GM12878 (cell line): ENCODE results near the gene DNAH11. TPM values are rescaled to one million over a fixed set of nuclear protein-coding genes. Genes with fewer than 3 reads are reported as not detected.

Experiments used
- ATAC-seq: fragments of 200-7000 bp; cut with Tn5 transposase; 3 replicates; pipeline ENCODE4 v1.9.1; 2020; ENCODE audit warnings: mild to moderate bottlenecking, moderate library complexity
- BruUV-seq: library from RNA; stranded (reverse); fragments of 400-500 nt; replicated peaks from 2 replicates; lab custom pipeline; 2021; lab: Mats Ljungman, UMichigan
- CTCF ChIA-PET: fragments of 300-600 bp; sonication (Branson Sonifier 250); formaldehyde crosslinking; extraction: SDS; loops from one replicate; lab custom pipeline; 2021; ENCODE audit warnings: inconsistent platforms; lab: Yijun Ruan, JAX
- POLR2A ChIA-PET: fragments of 350-600 bp; formaldehyde crosslinking; extraction: SDS; loops from one replicate; lab custom pipeline; 2021; ENCODE audit warnings: inconsistent platforms; lab: Charles Lee
- RAD21 ChIA-PET: fragments of 300-600 bp; sonication (Branson Sonifier 250); formaldehyde crosslinking; loops from one replicate; lab custom pipeline; 2023; ENCODE audit warnings: antibody characterized with exemption; ENCODE audit not compliant: unreplicated experiment; lab: Charles Lee
- SMC1A ChIA-PET: fragments of 300-600 bp; sonication (Branson Sonifier 250); formaldehyde crosslinking; loops from one replicate; lab custom pipeline; 2023; ENCODE audit not compliant: unreplicated experiment, uncharacterized antibody; lab: Charles Lee
- DNase-seq: peaks from one replicate; pipeline ENCODE4 v3.0.0-alpha.2; 2011; ENCODE audit warnings: low read depth, low spot score
- FAIRE-seq: peaks from 3 replicates; lab custom pipeline; 2011; peaks lifted over from hg19 to GRCh38; lab: Jason Lieb, UNC
- H2AFZ ChIP-seq: 2 replicates; pipeline ENCODE4 v1.6.0; 2011; ENCODE audit warnings: low read depth, low read length, control low read depth; ENCODE audit not compliant: control insufficient read depth
- H3K27ac ChIP-seq: 2 replicates; pipeline ENCODE4 v1.5.1; 2011; ENCODE audit warnings: control low read depth; ENCODE audit not compliant: control insufficient read depth, insufficient read depth
- H3K27me3 ChIP-seq, 2 experiments: replicated peaks in 1 of 2; 2 replicates each; pipeline versions ENCODE4 v1.6.0 to v1.6.1; 2011; ENCODE audit warnings: low read length in 1 of 2; ENCODE audit not compliant: control insufficient read depth in 2 of 2, insufficient read depth in 2 of 2
- H3K36me3 ChIP-seq, 2 experiments: 2 replicates each; pipeline ENCODE4 v1.5.1; 2011; ENCODE audit warnings: low read length in 1 of 2; ENCODE audit not compliant: control insufficient read depth in 2 of 2, insufficient read depth in 2 of 2
- H3K4me1 ChIP-seq: 2 replicates; pipeline ENCODE4 v1.6.1; 2011; ENCODE audit warnings: mild to moderate bottlenecking, low read length, moderate library complexity, mixed read lengths; ENCODE audit not compliant: control insufficient read depth, insufficient read depth
- H3K4me2 ChIP-seq: 2 replicates; pipeline ENCODE4 v1.6.0; 2011; ENCODE audit warnings: control low read depth; ENCODE audit not compliant: control insufficient read depth, insufficient read depth
- H3K4me3 ChIP-seq: fragments of 200-600 bp; sonication (generic); 2 replicates; pipeline ENCODE4 v1.5.1; 2016
- H3K79me2 ChIP-seq: 2 replicates; pipeline ENCODE4 v1.6.0; 2011; ENCODE audit warnings: low read length; ENCODE audit not compliant: control insufficient read depth, insufficient read depth
- H3K9ac ChIP-seq: 2 replicates; pipeline ENCODE4 v1.8.0; 2011; ENCODE audit warnings: low read length, control low read depth, mixed read lengths; ENCODE audit not compliant: control insufficient read depth, insufficient read depth
- H3K9me3 ChIP-seq: replicated peaks from 3 replicates; pipeline ENCODE4 v1.5.1; 2011; ENCODE audit warnings: mild to moderate bottlenecking, low read length; ENCODE audit not compliant: control insufficient read depth, insufficient read depth
- H4K20me1 ChIP-seq: 2 replicates; pipeline ENCODE4 v1.6.0; 2011; ENCODE audit not compliant: control insufficient read depth, insufficient read depth
- BCL11A ChIP-seq: IDR thresholded peaks from 2 replicates; pipeline ENCODE4 v1.6.1; 2011; ENCODE audit warnings: low read depth, low read length
- CHD4 ChIP-seq: fragments of 200-600 bp; sonication (generic); IDR thresholded peaks from 2 replicates; pipeline ENCODE4 v1.6.1; 2016; ENCODE audit warnings: mild to moderate bottlenecking
- HDGF ChIP-seq: fragments of 450-650 bp; IDR thresholded peaks from 2 replicates; pipeline ENCODE4 v1.6.1; 2016; ENCODE audit warnings: antibody characterized with exemption
- RAD51 ChIP-seq: fragments of 450-650 bp; IDR thresholded peaks from 2 replicates; pipeline ENCODE4 v1.6.1; 2016; ENCODE audit warnings: moderate library complexity, mild to moderate bottlenecking, inconsistent platforms
- REST ChIP-seq: IDR thresholded peaks from 2 replicates; pipeline ENCODE4 v1.6.1; 2012; ENCODE audit warnings: mild to moderate bottlenecking, low read depth, low read length
- RUNX3 ChIP-seq: IDR thresholded peaks from 2 replicates; pipeline ENCODE4 v1.6.1; 2012; ENCODE audit warnings: low read length, inconsistent platforms
- SUZ12 ChIP-seq: fragments of 200-600 bp; sonication (generic); IDR thresholded peaks from one replicate; pipeline ENCODE4 v1.6.1; 2018; ENCODE audit warnings: antibody characterized with exemption, mild to moderate bottlenecking; ENCODE audit not compliant: unreplicated experiment
- TAF1 ChIP-seq: IDR thresholded peaks from 2 replicates; pipeline ENCODE4 v1.6.1; 2011; ENCODE audit warnings: mild to moderate bottlenecking, low read depth, low read length, borderline replicate concordance
- TCF7 ChIP-seq: IDR thresholded peaks from 2 replicates; pipeline ENCODE4 v1.6.1; 2014; ENCODE audit warnings: antibody characterized with exemption, borderline replicate concordance
- ZBTB40 ChIP-seq: fragments of 450-650 bp; IDR thresholded peaks from 2 replicates; pipeline ENCODE4 v1.6.1; 2016; ENCODE audit warnings: mild to moderate bottlenecking, moderate library complexity, borderline replicate concordance
- ZNF207 ChIP-seq: fragments of 450-650 bp; IDR thresholded peaks from 2 replicates; pipeline ENCODE4 v1.6.1; 2014; ENCODE audit warnings: antibody characterized with exemption, mild to moderate bottlenecking, borderline replicate concordance
- ZNF24 ChIP-seq: fragments of 450-650 bp; IDR thresholded peaks from 2 replicates; pipeline ENCODE4 v1.6.1; 2017; ENCODE audit warnings: antibody characterized with exemption, mild to moderate bottlenecking
- WGBS: methylation state at CpG from one replicate; pipeline ENCODE4 v1.1.6; 2016; ENCODE audit warnings: low lambda C conversion rate; ENCODE audit not compliant: insufficient replicate concordance, insufficient coverage; ENCODE audit errors: missing lambda C conversion rate; 5-methylcytosine and 5-hydroxymethylcytosine counted together
- in situ Hi-C: fragments of 300-500 bp; cut with MboI; formaldehyde crosslinking; loops from 9 replicates; pipeline ENCODE4 v1.14.3; 2018; ENCODE audit warnings: mixed read lengths
- intact Hi-C: fragments of 100-400 bp; cut with micrococcal nuclease; formaldehyde crosslinking; loops from one replicate; pipeline ENCODE4 v1.14.2; 2022; ENCODE audit not compliant: unreplicated experiment
- polyA plus RNA-seq, 11 experiments: library from polyadenylated mRNA; depleted of rRNA in 4 of 11; unstranded in 6 of 11; stranded (reverse) in 5 of 11; fragments of >200 nt; fragmentation: Nextera tagmentation in 4 of 11; fragmentation: Illumina TruSeq in 1 of 11; extraction: Ambion mirVana in 4 of 11; extraction: Trizol in 1 of 11; gene quantifications; 1 replicate in 1 of 11; 2 replicates in 10 of 11; pipeline versions ENCODE4 v1.2.1 to v1.2.3, GENCODE V29; 2011 to 2016; ENCODE audit warnings: inconsistent platforms in 2 of 11, missing spikeins in 2 of 11, low read depth in 1 of 11
- total RNA-seq, 4 experiments: library from RNA; depleted of rRNA in 3 of 4; stranded (reverse); fragments of >200 nt in 3 of 4; fragmentation: Illumina TruSeq in 1 of 4; extraction: Trizol in 1 of 4; gene quantifications; 2 replicates each; pipeline versions ENCODE4 v1.2.1 to v1.2.3, GENCODE V29; 2013 to 2021
- TF ChIP-seq, protein P1 (sequence below): IDR thresholded peaks from 2 replicates; pipeline ENCODE4 v1.6.1; 2012; ENCODE audit warnings: low read depth, low read length, improper control_type of control experiment
- TF ChIP-seq, protein P2 (sequence below): fragments of 450-650 bp; conservative IDR thresholded peaks from 2 replicates; pipeline ENCODE4 v1.6.1; 2017; ENCODE audit warnings: mild to moderate bottlenecking, moderate library complexity
- TF ChIP-seq, protein P3 (sequence below): IDR thresholded peaks from 2 replicates; pipeline ENCODE4 v1.6.1; 2012; ENCODE audit warnings: low read depth, low read length, improper control_type of control experiment

The DNAH11 gene
- total and polyA plus RNA-seq, 10 of the 15 experiments (the other 5 are each of a cell fraction or from before 2014, with no cell fraction given) = 0.03 to 0.56 (median 0.10) TPM

- ChIA-PET SMC1A (no interaction called here), POLR2A (no interaction called here), RAD21 (no interaction called here), CTCF (no interaction called here)
- Histone ChIP-seq H2AFZ (no peak overlapping the region), H3K9ac (no peak overlapping the region), H3K4me1 (no peaks in the 10 kb centered on the region), H3K9me3 (no peaks in the 10 kb centered on the region), H3K4me2 (no peak overlapping the region), H4K20me1 (no peaks in the 10 kb centered on the region; the same call in 1 of the 2 replicates), H3K27ac (no peak overlapping the region), H3K4me3 (no peak overlapping the region), H3K27me3 (no peaks in the 10 kb centered on the region; a peak in 1 of 4 replicates), H3K36me3 (no peaks in the 10 kb centered on the region), H3K79me2 (no peaks in the 10 kb centered on the region)
- ATAC-seq (no peak), FAIRE-seq (no peak), DNase-seq (no peak)
- 42% methylated on average over 10 of the region's 10 CpGs for WGBS
- intact Hi-C loops (loop anchor here (5.0 kb wide), 1 partner anchor 282 kb away; no protein-coding TSS in a partner anchor), in situ Hi-C loops (no loop called here)
- BruUV-seq = no TSS peak
- no peak for TF ChIP-seq TAF1
- no peak for TF ChIP-seq ZBTB40
- no peak for TF ChIP-seq REST
- TF ChIP-seq CHD4 = no peak
- TF ChIP-seq TCF7 = no peak
- TF ChIP-seq ZNF24 = no peak
- TF ChIP-seq RUNX3 = no peak
- TF ChIP-seq, protein P1, sequence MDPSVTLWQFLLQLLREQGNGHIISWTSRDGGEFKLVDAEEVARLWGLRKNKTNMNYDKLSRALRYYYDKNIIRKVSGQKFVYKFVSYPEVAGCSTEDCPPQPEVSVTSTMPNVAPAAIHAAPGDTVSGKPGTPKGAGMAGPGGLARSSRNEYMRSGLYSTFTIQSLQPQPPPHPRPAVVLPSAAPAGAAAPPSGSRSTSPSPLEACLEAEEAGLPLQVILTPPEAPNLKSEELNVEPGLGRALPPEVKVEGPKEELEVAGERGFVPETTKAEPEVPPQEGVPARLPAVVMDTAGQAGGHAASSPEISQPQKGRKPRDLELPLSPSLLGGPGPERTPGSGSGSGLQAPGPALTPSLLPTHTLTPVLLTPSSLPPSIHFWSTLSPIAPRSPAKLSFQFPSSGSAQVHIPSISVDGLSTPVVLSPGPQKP = no peak
- TF ChIP-seq, protein P2, sequence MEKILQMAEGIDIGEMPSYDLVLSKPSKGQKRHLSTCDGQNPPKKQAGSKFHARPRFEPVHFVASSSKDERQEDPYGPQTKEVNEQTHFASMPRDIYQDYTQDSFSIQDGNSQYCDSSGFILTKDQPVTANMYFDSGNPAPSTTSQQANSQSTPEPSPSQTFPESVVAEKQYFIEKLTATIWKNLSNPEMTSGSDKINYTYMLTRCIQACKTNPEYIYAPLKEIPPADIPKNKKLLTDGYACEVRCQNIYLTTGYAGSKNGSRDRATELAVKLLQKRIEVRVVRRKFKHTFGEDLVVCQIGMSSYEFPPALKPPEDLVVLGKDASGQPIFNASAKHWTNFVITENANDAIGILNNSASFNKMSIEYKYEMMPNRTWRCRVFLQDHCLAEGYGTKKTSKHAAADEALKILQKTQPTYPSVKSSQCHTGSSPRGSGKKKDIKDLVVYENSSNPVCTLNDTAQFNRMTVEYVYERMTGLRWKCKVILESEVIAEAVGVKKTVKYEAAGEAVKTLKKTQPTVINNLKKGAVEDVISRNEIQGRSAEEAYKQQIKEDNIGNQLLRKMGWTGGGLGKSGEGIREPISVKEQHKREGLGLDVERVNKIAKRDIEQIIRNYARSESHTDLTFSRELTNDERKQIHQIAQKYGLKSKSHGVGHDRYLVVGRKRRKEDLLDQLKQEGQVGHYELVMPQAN = no peak
- no peak for TF ChIP-seq HDGF
- TF ChIP-seq BCL11A = no peak
- no peak for TF ChIP-seq ZNF207
- TF ChIP-seq, protein P3, sequence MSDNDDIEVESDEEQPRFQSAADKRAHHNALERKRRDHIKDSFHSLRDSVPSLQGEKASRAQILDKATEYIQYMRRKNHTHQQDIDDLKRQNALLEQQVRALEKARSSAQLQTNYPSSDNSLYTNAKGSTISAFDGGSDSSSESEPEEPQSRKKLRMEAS = no peak
- no peak for TF ChIP-seq RAD51
- TF ChIP-seq SUZ12 = no peak
These were observed 177.0 kb downstream of the DNAH11 start for GRCh38 chr7:21719846-21720245.
